Naive B cell (primary cell): ENCODE results near the gene ITGB1BP1. TPM values are rescaled to one million over a fixed set of nuclear protein-coding genes. Genes with fewer than 3 reads are reported as not detected.

Source experiments
- ATAC-seq, 2 donors: fragments of 150-1000 bp; cut with Tn5 transposase; 2 replicates each; pipeline ENCODE4 v1.10.0; 2021; ENCODE audit warnings: low read depth in 2 of 2, mild to moderate bottlenecking in 2 of 2, moderate library complexity in 2 of 2
- DNase-seq: peaks from one replicate; pipeline ENCODE4 v3.0.0; 2022
- H3K27ac Mint-ChIP-seq, 6 donors: one replicate each; pipeline ENCODE4 v1.8.0; 2020 to 2022; ENCODE audit warnings: mild to moderate bottlenecking in 6 of 6, mixed read lengths in 6 of 6, moderate library complexity in 5 of 6, inconsistent platforms in 2 of 6
- H3K27me3 Mint-ChIP-seq, 3 donors: one replicate each; pipeline ENCODE4 v1.8.0; 2021 to 2022; ENCODE audit warnings: mixed read lengths in 3 of 3, mild to moderate bottlenecking in 1 of 3
- H3K36me3 Mint-ChIP-seq, 2 donors: one replicate each; pipeline ENCODE4 v1.8.0; 2020 to 2022; ENCODE audit warnings: mixed read lengths in 2 of 2, inconsistent platforms in 1 of 2, mild to moderate bottlenecking in 1 of 2
- H3K4me1 Mint-ChIP-seq, 3 donors: one replicate each; pipeline ENCODE4 v1.8.0; 2020 to 2022; ENCODE audit warnings: mixed read lengths in 3 of 3, inconsistent platforms in 1 of 3, mild to moderate bottlenecking in 1 of 3, moderate library complexity in 1 of 3
- H3K4me3 Mint-ChIP-seq, 8 donors: one replicate each; pipeline ENCODE4 v1.8.0; 2020 to 2022; ENCODE audit warnings: mild to moderate bottlenecking in 8 of 8, mixed read lengths in 8 of 8, moderate library complexity in 8 of 8, inconsistent platforms in 2 of 8
- H3K9me3 Mint-ChIP-seq, 7 donors: one replicate each; pipeline ENCODE4 v1.8.0; 2020 to 2022; ENCODE audit warnings: mixed read lengths in 7 of 7, mild to moderate bottlenecking in 5 of 7, inconsistent platforms in 2 of 7, moderate library complexity in 1 of 7
- polyA plus RNA-seq, 6 donors: library from polyadenylated mRNA; unstranded; fragments of 300-500 nt; fragmentation: Illumina TruSeq; gene quantifications; one replicate each; pipeline ENCODE4 v1.2.3, GENCODE V29; 2021; ENCODE audit warnings: low read depth in 6 of 6

Gene ITGB1BP1
- polyA plus RNA-seq, 6 donors from 2014 or later = 83.6 to 159 (median 110) TPM

- Mint-ChIP-seq H3K36me3 (peaks cover 7 to 12% of the 10 kb centered on the region in 2 donors), H3K4me1 (peaks cover 32 to 37% (median 35%) of the 10 kb centered on the region in 3 donors), H3K9me3 (no peaks in the 10 kb centered on the region), H3K27me3 (no peaks in the 10 kb centered on the region), H3K27ac (no peak overlapping the region), H3K4me3 (peak overlapping the region in 2 of 8 donors; percentile 3 to 23)
- ATAC-seq = no peak
- no peak for DNase-seq
These were observed 3.8 kb downstream of the ITGB1BP1 start for GRCh38 chr2:9419541-9419940.

- Mint-ChIP-seq H3K9me3 (no peaks in the 10 kb centered on the region), H3K27me3 (no peaks in the 10 kb centered on the region), H3K4me3 (peak overlapping the region in 1 of 8 donors; percentile 29), H3K27ac (no peak overlapping the region), H3K36me3 (peaks cover 7 to 12% of the 10 kb centered on the region in 2 donors), H3K4me1 (peaks cover 32 to 38% (median 37%) of the 10 kb centered on the region in 3 donors)
- DNase-seq (no peak), ATAC-seq (no peak)
These were observed 4.6 kb downstream of the ITGB1BP1 start for GRCh38 chr2:9418746-9419145.

- Mint-ChIP-seq H3K27me3 (no peaks in the 10 kb centered on the region), H3K9me3 (no peaks in the 10 kb centered on the region), H3K4me1 (peaks cover 31 to 38% (median 35%) of the 10 kb centered on the region in 3 donors), H3K36me3 (peaks cover 7 to 12% of the 10 kb centered on the region in 2 donors), H3K4me3 (no peak overlapping the region), H3K27ac (no peak overlapping the region)
- DNase-seq = no peak
- no peak for ATAC-seq
These were observed 5.6 kb downstream of the ITGB1BP1 start for GRCh38 chr2:9417725-9418124.

- H3K4me1 Mint-ChIP-seq = peaks cover 23 to 31% (median 27%) of the 10 kb centered on the region in 3 donors
- ATAC-seq (no peak), DNase-seq (no peak)
These were observed 6.4 kb downstream of the ITGB1BP1 start for GRCh38 chr2:9416962-9417316.

GRCh38 chr2:9416267-9416961 lies 6.9 kb downstream of the ITGB1BP1 start:
- ATAC-seq = no peak
- Mint-ChIP-seq H3K4me1 (peaks cover 18 to 27% (median 22%) of the 10 kb centered on the region in 3 donors), H3K36me3 (peaks cover 7 to 16% of the 10 kb centered on the region in 2 donors), H3K4me3 (no peak overlapping the region), H3K27ac (peak overlapping the region in 3 of 6 donors; percentile 8 to 37 (median 24)), H3K27me3 (no peaks in the 10 kb centered on the region), H3K9me3 (no peaks in the 10 kb centered on the region)
- no peak for DNase-seq

More at GRCh38 chr2:9416962-9417316, 6.4 kb downstream of the ITGB1BP1 start:
- H3K36me3 Mint-ChIP-seq = peaks cover 7 to 16% of the 10 kb centered on the region in 2 donors
- H3K4me3 Mint-ChIP-seq = no peak overlapping the region
- peak overlapping the region in 2 of 6 donors; percentile 27 to 37 for H3K27ac Mint-ChIP-seq
- H3K27me3 Mint-ChIP-seq = no peaks in the 10 kb centered on the region
- H3K9me3 Mint-ChIP-seq = no peaks in the 10 kb centered on the region

- DNase-seq (no peak), ATAC-seq (no peak)
- Mint-ChIP-seq H3K27me3 (no peaks in the 10 kb centered on the region), H3K36me3 (peaks cover 7 to 16% of the 10 kb centered on the region in 2 donors), H3K4me1 (peaks cover 18 to 27% (median 20%) of the 10 kb centered on the region in 3 donors), H3K27ac (peak overlapping the region in 1 of 6 donors; percentile 24), H3K9me3 (no peaks in the 10 kb centered on the region), H3K4me3 (no peak overlapping the region)
These were observed 7.7 kb downstream of the ITGB1BP1 start for GRCh38 chr2:9415516-9416169.

- Mint-ChIP-seq H3K27me3 (no peaks in the 10 kb centered on the region), H3K4me3 (no peak overlapping the region), H3K9me3 (no peaks in the 10 kb centered on the region), H3K4me1 (peaks cover 18 to 22% (median 19%) of the 10 kb centered on the region in 3 donors), H3K27ac (peak overlapping the region in 2 of 6 donors; percentile 2 to 86), H3K36me3 (peaks cover 7 to 16% of the 10 kb centered on the region in 2 donors)
- DNase-seq (no peak), ATAC-seq (no peak)
These were observed 10.5 kb downstream of the ITGB1BP1 start for GRCh38 chr2:9412781-9413180.

GRCh38 chr2:9410108-9410507 lies 13.2 kb downstream of the ITGB1BP1 start:
- Mint-ChIP-seq H3K9me3 (no peaks in the 10 kb centered on the region), H3K27ac (peak overlapping the region in 4 of 6 donors; percentile 93 to 97 (median 96)), H3K4me1 (peaks cover 6 to 13% (median 12%) of the 10 kb centered on the region in 3 donors), H3K36me3 (peaks cover 0 to 9% of the 10 kb centered on the region in 2 donors), H3K4me3 (peak overlapping the region in 5 of 8 donors; percentile 20 to 83 (median 65)), H3K27me3 (no peaks in the 10 kb centered on the region)
- DNase-seq (peak; percentile 68), ATAC-seq (peak; percentile 99)

- Mint-ChIP-seq H3K27ac (peak overlapping the region in 2 of 6 donors; percentile 21 to 35), H3K36me3 (peaks cover 0 to 9% of the 10 kb centered on the region in 2 donors), H3K27me3 (no peaks in the 10 kb centered on the region), H3K4me1 (peaks cover 6 to 13% (median 8%) of the 10 kb centered on the region in 3 donors), H3K9me3 (no peaks in the 10 kb centered on the region), H3K4me3 (peak overlapping the region in 1 of 8 donors; percentile 10)
- DNase-seq (no peak), ATAC-seq (no peak)
These were observed 14.6 kb downstream of the ITGB1BP1 start for GRCh38 chr2:9408641-9409151.

- no peak for DNase-seq
- peaks cover 6 to 13% (median 8%) of the 10 kb centered on the region in 3 donors for H3K4me1 Mint-ChIP-seq
- no peak overlapping the region for H3K27ac Mint-ChIP-seq
- peaks cover 0 to 9% of the 10 kb centered on the region in 2 donors for H3K36me3 Mint-ChIP-seq
- H3K9me3 Mint-ChIP-seq = no peaks in the 10 kb centered on the region
- ATAC-seq = no peak
- H3K4me3 Mint-ChIP-seq = no peak overlapping the region
- no peaks in the 10 kb centered on the region for H3K27me3 Mint-ChIP-seq
These were observed 15.9 kb downstream of the ITGB1BP1 start for GRCh38 chr2:9407363-9407811.

- Mint-ChIP-seq H3K27me3 (no peaks in the 10 kb centered on the region), H3K4me1 (peaks cover 6 to 13% (median 8%) of the 10 kb centered on the region in 3 donors), H3K36me3 (peaks cover 0 to 5% of the 10 kb centered on the region in 2 donors), H3K9me3 (no peaks in the 10 kb centered on the region), H3K4me3 (no peak overlapping the region), H3K27ac (no peak overlapping the region)
- DNase-seq (no peak), ATAC-seq (no peak)
These were observed 16.6 kb downstream of the ITGB1BP1 start for GRCh38 chr2:9406529-9407362.

- peaks cover 6 to 11% (median 10%) of the 10 kb centered on the region in 3 donors for H3K4me1 Mint-ChIP-seq
These were observed 17.7 kb downstream of the ITGB1BP1 start for GRCh38 chr2:9405636-9406035.

GRCh38 chr2:9404451-9404850 lies 18.9 kb downstream of the ITGB1BP1 start:
- H3K27ac Mint-ChIP-seq = no peak overlapping the region

More at GRCh38 chr2:9405636-9406035, 17.7 kb downstream of the ITGB1BP1 start:
- ATAC-seq (no peak), DNase-seq (no peak)
- peaks cover 0 to 1% (median 0%) of the 10 kb centered on the region in 3 donors for H3K27me3 Mint-ChIP-seq
- H3K27ac Mint-ChIP-seq = no peak overlapping the region
- peaks cover 0 to 5% of the 10 kb centered on the region in 2 donors for H3K36me3 Mint-ChIP-seq
- H3K4me3 Mint-ChIP-seq = no peak overlapping the region
- no peaks in the 10 kb centered on the region for H3K9me3 Mint-ChIP-seq

More at GRCh38 chr2:9404451-9404850, 18.9 kb downstream of the ITGB1BP1 start:
- Mint-ChIP-seq H3K4me1 (peaks cover 0 to 9% (median 0%) of the 10 kb centered on the region in 3 donors), H3K36me3 (peaks cover 0 to 5% of the 10 kb centered on the region in 2 donors), H3K4me3 (no peak overlapping the region), H3K27me3 (peaks cover 0 to 5% (median 0%) of the 10 kb centered on the region in 3 donors), H3K9me3 (no peaks in the 10 kb centered on the region)
- DNase-seq (no peak), ATAC-seq (no peak)
